Motor neuron (in vitro differentiated cells): ENCODE data around the gene TLR10. TPM values are rescaled to one million over a fixed set of nuclear protein-coding genes. Genes with fewer than 3 reads are reported as not detected.

Source experiments
- ATAC-seq, 8 experiments: fragments of 200-7000 bp; cut with Tn5 transposase; replicated peaks in 6 of 8; 2 replicates each; pipeline ENCODE4 v1.8.0; 2021; ENCODE audit warnings: mild to moderate bottlenecking in 8 of 8, moderate library complexity in 8 of 8
- H3K27ac ChIP-seq, 2 donors: fragments of 250-450 bp; sonication (Bioruptor Pico); 2 replicates each; pipeline ENCODE4 v1.9.0; 2021; ENCODE audit warnings: antibody characterized with exemption in 2 of 2, mild to moderate bottlenecking in 2 of 2, moderate library complexity in 1 of 2
- H3K4me1 ChIP-seq, 2 donors: fragments of 250-450 bp; sonication (Bioruptor Pico); replicated peaks in 1 of 2; 2 replicates each; pipeline ENCODE4 v1.6.1; 2021; ENCODE audit warnings: antibody characterized with exemption in 2 of 2, mild to moderate bottlenecking in 2 of 2, moderate library complexity in 1 of 2
- H3K4me3 ChIP-seq, 5 donors: fragments of 250-450 bp; sonication (Bioruptor Pico); 2 replicates each; pipeline ENCODE4 v1.9.0; 2021; ENCODE audit warnings: antibody characterized with exemption in 5 of 5, mild to moderate bottlenecking in 5 of 5, moderate library complexity in 4 of 5
- WGBS, 10 experiments: fragments of 450-650 bp; shearing (Covaris generic); methylation state at CpG; one replicate each; pipeline ENCODE4 v1.0.0; 2022; 5-methylcytosine and 5-hydroxymethylcytosine counted together
- in situ Hi-C, 9 experiments: fragments of 400-800 bp; cut with MboI; loops; one replicate each; pipeline ENCODE4 v1.15.0; 2021; ENCODE audit warnings: low sequenced_read_pairs in 9 of 9, low pct_unique_long_range_greater_than_20kb in 2 of 9; ENCODE audit not compliant: unreplicated experiment in 9 of 9
- total RNA-seq, 8 experiments: library from RNA; unstranded; fragments of 300-600 nt; gene quantifications; 2 replicates each; pipeline versions ENCODE4 v1.2.3 to v1.2.4, GENCODE V29; 2022

TLR10 gene
- total RNA-seq, 8 experiments from 2014 or later = 0.11 to 0.28 (median 0.18) TPM; not detected in 5

DNA sequence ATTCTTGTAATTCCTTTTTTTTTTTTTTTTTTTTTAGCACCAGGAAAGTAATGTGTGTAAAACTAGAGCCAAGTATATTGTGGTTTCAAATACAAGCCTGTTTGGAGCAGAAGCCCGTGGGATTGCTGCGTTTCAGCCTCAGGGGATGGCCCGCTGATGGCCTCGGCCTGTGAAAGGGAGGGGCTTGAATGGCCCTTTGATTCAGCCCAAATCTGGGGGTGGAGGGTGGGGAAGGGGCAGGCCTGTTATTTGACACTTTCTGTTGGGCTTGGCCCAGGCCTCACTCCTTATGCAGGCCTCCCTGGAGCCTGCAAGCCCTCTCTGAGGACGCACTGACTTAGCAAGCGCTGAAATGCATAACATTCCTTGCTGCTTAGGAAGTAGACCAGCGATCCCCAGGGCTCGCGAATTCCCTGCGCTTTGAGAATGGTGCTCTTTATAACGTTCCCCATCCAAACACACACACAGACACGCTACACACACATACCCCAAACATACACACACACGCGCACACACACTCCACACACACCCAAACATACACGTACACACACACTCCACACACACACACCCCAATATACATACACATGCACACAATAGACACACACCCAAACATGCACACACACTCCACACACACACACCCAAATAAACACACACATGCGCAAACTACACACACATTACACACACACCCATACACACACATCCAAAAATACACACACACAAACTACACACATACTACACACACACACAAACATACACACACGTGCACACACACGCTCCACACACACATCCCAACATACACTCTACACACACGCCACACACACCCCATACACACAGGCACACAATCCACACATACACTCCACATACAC is 29.6 kb downstream of the TLR10 start:
- Histone ChIP-seq H3K4me1 (peaks cover 4 to 9% of the 10 kb centered on the region in 2 donors), H3K4me3 (no peak overlapping the region), H3K27ac (no peak overlapping the region)
- WGBS, 10 experiments = 0 to 42% (median 15%) methylated on average over 5 to 12 of the region's 19 CpGs; no CpG with 5 or more reads in 3 of the 10 experiments
- ATAC-seq = peak; percentile 96 to 99 (median 97)
- in situ Hi-C loops = loop anchor here in 1 of 9 experiments (25.0 kb wide), 1 partner anchor 109 kb away; the partner anchor contains the start of genes FAM114A1 and TLR6

DNA sequence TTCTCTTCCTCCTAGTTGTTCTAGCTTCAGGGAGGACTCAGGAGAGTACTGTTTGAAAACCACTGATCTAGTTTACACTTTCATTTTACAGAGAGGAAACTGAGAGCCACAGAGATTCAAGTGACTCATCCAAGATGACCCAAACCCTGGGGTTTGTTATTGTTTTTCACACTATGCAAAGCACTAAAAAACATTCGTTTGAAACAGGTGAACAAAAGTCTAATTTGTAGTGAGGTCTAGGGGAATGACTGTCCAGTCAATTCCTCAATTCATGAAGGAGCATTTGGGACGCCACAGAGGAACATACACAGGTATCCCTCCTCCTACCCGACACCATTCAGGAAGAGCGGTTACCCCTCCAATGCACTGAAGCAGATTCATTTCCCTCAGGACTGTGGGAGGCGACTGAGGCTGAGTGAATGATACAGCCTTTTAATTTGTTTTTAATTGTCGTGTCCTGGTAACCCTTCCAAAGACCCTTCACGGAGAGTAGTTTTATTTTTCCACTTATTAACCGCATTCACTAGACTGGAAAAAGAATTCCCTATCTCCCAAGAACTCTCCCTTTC is 30.3 kb downstream of the TLR10 start:
- Histone ChIP-seq H3K4me3 (no peak overlapping the region), H3K27ac (no peak overlapping the region), H3K4me1 (peaks cover 4 to 9% of the 10 kb centered on the region in 2 donors)
- in situ Hi-C loops = loop anchor here in 1 of 9 experiments (25.0 kb wide), 1 partner anchor 110 kb away; the partner anchor contains the start of genes FAM114A1 and TLR6
- 18 to 68% (median 38%) methylated on average over 4 to 8 of the region's 8 CpGs for WGBS, 10 experiments
- ATAC-seq = peak; percentile 10 to 55 (median 32)

DNA sequence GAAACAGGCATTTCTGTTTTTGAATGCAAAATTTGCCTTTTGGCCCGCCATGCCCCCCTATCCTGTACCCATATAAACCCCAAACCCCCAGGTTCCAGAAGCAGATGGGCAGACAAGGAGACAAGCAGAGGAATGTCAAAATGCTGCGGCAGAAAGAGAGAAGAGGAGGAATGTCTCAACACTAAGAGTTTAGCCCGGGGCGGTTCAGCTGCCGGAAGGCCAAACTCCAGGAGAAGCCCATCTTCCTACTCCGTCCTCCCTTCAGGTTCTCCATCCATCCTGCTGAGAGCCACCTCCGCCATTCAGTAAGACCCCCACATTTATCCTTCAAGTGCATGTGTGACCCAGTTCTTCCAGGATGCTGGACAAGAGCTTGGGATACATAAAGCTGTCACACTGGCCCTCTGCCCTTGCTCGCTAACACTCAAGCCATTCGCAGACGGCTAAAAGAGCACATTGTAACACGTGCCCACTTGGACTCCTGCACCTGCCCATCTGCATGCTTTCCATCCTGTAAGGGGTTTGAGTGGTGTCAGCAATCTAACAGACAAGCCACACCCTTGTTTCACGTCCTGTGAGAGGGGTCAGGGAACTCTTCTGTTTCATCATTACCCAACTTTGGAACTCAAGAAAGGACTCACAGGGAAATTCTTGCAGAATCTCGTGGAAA is 31.3 kb downstream of the TLR10 start:
- H3K4me1 ChIP-seq = peaks cover 4 to 9% of the 10 kb centered on the region in 2 donors
- 70 to 100% (median 92%) methylated on average over 1 to 11 of the region's 13 CpGs; no CpG with 5 or more reads in 2 of the 10 experiments for WGBS, 10 experiments
- ATAC-seq = no peak
- no peak overlapping the region for H3K27ac ChIP-seq
- H3K4me3 ChIP-seq = no peak overlapping the region
- in situ Hi-C loops = loop anchor here in 1 of 9 experiments (25.0 kb wide), 1 partner anchor 111 kb away; the partner anchor contains the start of genes FAM114A1 and TLR6

DNA sequence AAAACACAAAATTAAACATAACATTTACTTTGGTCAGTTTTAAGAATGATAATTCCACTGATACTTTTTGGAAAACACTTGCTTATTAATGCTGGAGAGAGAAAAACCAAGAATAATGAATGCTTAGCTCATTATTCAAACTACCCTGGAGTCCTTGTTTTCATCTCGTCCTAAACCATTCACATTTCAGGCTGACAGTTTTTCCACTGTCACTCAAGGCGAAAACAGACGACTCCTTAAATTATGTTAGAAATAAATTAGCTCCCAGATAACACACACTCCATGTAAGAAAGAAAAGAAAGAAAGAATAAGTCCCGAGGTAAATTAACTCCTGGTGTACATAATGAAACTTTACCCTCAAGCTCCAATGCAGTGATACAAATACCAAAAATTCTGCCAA is 33.5 kb downstream of the TLR10 start:
- ATAC-seq = no peak
- Histone ChIP-seq H3K4me1 (peaks cover 4 to 9% of the 10 kb centered on the region in 2 donors), H3K27ac (no peak overlapping the region), H3K4me3 (no peak overlapping the region)
- 33 to 95% (median 73%) methylated on average over 3 to 4 of the region's 4 CpGs; no CpG with 5 or more reads in 1 of the 10 experiments for WGBS, 10 experiments
- in situ Hi-C loops = loop anchor here in 3 of 9 experiments (25.0 kb wide), 3 partner anchors 437 to 687 kb away; no protein-coding TSS in a partner anchor

DNA sequence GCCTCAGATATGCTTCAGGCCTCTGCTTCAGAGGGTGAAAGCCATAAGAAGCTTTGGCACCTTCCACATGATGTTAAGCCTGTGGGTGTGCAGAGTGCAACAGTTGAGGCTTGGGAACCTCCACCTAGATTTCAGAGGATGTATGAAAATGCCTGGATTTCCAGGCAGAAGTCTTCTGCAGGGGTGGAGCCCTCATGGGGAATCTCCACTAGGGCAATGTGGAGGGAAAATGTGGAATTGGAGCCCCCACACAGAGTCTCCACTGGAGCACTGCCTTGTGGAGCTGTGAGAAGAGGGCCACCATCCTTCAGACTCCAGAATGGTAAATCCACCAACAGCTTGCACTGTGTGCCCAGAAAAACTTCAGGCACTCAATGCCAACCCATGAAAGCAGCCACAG is 35.2 kb downstream of the TLR10 start:
- H3K27ac ChIP-seq = no peak overlapping the region
- peaks cover 0 to under 1% of the 10 kb centered on the region in 2 donors for H3K4me1 ChIP-seq
- no peak overlapping the region for H3K4me3 ChIP-seq
- in situ Hi-C loops = loop anchor here in 3 of 9 experiments (25.0 kb wide), 3 partner anchors 435 to 685 kb away; no protein-coding TSS in a partner anchor
- no peak for ATAC-seq

DNA sequence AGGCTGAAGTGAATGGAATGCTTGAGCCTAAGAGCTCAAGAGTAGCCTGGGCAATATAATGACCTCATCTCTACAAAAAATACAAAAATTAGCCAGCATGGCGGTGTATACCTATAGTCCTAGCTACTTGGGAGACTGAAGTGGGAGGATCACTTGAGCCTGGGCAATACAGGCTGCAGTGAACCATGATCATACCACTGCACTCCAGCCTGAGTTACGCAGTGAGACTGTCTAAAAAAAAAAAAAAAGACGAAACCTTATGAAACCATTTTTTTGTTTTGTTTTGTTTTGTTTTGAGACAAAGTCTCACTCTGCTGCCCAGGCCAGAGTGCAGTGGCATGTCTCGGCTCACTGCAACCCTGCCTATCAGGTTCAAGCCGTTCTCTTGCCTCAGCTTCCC is 36.9 kb downstream of the TLR10 start:
- ATAC-seq = no peak
- Histone ChIP-seq H3K27ac (no peak overlapping the region), H3K4me3 (no peak overlapping the region), H3K4me1 (no peaks in the 10 kb centered on the region)
- WGBS, 10 experiments = 60 to 100% (median 93%) methylated on average over 1 to 4 of the region's 5 CpGs; no CpG with 5 or more reads in 3 of the 10 experiments
- in situ Hi-C loops = loop anchor here in 3 of 9 experiments (25.0 kb wide), 3 partner anchors 434 to 684 kb away; no protein-coding TSS in a partner anchor

DNA sequence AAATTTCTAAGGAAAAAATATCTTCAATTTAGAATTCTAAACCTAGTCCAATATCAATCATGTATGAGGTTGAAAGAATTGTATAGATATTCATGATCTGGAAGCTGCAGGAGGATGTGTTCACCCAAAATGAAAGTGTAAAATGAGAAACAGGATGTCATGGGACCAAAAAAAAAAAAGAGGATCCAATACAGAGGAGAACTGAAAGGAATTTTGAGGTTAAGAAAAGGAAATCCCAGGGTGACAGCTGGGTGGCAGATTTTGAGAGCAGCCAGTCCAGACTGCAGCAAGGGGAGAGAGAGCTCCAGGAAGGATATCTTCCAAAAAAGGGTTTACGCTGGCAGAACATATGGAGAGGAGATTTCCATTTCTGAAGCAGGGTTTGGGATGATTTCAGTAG is 38.9 kb downstream of the TLR10 start:
- WGBS, 10 experiments = 71 to 100% (median 88%) methylated on average over 1 of the region's 1 CpG; no CpG with 5 or more reads in 2 of the 10 experiments
- no peak for ATAC-seq
- in situ Hi-C loops = loop anchor here in 3 of 9 experiments (25.0 kb wide), 3 partner anchors 432 to 682 kb away; no protein-coding TSS in a partner anchor

DNA sequence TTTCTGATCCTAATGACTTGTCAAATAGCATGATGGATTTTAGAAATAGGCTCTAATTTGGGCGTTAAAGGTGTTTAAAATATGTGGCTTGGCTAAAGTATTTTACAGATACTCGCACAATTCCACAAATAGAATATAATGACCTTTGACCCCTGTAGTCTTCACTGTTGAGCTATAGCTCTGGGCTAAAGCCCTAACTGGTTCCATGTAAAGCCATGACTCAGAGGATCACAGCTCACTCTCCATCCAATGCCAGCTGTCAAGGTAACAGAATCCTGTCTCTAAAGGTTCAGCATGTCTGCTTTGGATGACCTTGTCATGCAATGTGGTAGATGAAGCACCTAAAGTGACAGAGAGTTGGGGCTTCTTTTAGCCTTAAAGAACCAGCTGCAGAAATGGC is 42.5 kb downstream of the TLR10 start:
- in situ Hi-C loops = loop anchor here in 3 of 9 experiments (25.0 kb wide), 3 partner anchors 428 to 678 kb away; no protein-coding TSS in a partner anchor
- H3K4me3 ChIP-seq = no peak overlapping the region

More for the DNA sequence above, 38.9 kb downstream of the TLR10 start:
- Histone ChIP-seq H3K4me1 (peaks cover 0 to under 1% of the 10 kb centered on the region in 2 donors), H3K27ac (no peak overlapping the region), H3K4me3 (no peak overlapping the region)

DNA sequence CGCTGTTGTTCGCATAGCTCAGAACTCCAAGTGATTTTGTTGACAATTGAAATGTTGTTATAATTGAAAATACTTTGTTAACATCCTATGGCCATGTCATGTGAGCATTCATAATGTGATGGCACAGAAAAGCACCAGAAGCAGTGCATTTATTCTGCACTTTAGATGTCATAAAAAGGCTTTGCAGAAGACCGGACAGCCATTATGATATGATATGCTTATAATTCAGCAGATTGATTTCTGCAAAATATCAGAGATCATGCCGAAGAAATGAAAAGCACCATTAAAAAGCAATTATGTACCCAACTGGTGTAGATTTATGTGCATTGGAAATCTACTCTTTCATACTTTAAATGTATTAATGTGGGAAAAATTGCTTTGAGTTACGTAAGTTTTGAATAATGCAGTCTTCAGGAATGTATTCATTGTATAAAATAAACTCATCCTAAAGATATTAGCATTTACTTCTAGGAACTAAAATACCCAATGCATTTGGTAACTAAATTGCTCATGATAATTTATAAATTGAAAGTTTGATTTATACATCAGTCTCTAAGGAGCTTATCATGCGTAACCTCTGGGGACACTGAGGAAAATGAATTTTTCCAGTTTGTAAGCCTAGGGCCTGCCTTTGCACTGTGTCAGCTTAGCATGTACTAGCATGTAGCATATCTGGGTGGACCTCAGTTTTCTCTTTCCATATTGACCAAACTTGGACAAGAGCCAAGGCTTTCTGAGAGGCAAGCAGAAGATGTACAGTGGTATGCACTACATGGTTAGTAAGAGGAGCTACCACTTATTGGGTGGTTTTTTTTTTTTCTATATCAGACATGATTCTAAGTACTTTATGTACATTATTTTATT is 43.6 kb downstream of the TLR10 start:
- H3K4me1 ChIP-seq = peaks cover 0 to 5% of the 10 kb centered on the region in 2 donors
- peak; percentile 39 to 90 (median 59) for ATAC-seq
- WGBS, 10 experiments = 10 to 96% (median 68%) methylated on average over 2 to 6 of the region's 6 CpGs
- in situ Hi-C loops = loop anchor here in 3 of 9 experiments (10.0 to 25.0 kb wide), 4 partner anchors 427 to 677 kb away; no protein-coding TSS in a partner anchor
- H3K4me3 ChIP-seq = no peak overlapping the region
- H3K27ac ChIP-seq = no peak overlapping the region

More for the DNA sequence above, 42.5 kb downstream of the TLR10 start:
- H3K27ac ChIP-seq = no peak overlapping the region
- ATAC-seq = no peak
- peaks cover 0 to 5% of the 10 kb centered on the region in 2 donors for H3K4me1 ChIP-seq
- WGBS, 10 experiments = 75 to 100% (median 86%) methylated on average over 1 to 2 of the region's 2 CpGs; no CpG with 5 or more reads in 3 of the 10 experiments

DNA sequence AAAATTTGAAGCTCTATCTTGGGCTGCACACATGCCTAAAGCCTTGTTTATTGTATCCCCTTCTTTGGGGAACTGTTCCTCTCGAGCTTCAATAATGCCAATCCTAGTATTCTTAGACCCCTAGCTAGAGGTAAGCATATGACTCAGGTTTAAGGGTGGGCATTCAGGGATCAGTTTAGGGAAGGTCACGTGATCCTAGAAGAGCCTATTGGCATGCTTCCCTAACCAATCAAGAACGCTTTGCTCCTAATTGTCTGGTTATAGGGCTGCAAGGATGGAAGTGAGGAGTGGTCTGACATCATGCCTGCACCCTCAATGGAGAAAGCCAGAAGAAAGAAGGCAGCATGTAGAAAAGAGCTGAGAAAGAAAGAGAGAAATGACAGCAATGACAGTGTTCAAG is 46.9 kb downstream of the TLR10 start:
- 50 to 100% (median 90%) methylated on average over 1 to 3 of the region's 3 CpGs; no CpG with 5 or more reads in 2 of the 10 experiments for WGBS, 10 experiments
- in situ Hi-C loops = loop anchor here in 3 of 9 experiments (10.0 to 25.0 kb wide), 4 partner anchors 424 to 674 kb away; no protein-coding TSS in a partner anchor
- no peak for ATAC-seq
- H3K4me3 ChIP-seq = no peak overlapping the region
- H3K27ac ChIP-seq = no peak overlapping the region
- peaks cover 0 to 5% of the 10 kb centered on the region in 2 donors for H3K4me1 ChIP-seq

DNA sequence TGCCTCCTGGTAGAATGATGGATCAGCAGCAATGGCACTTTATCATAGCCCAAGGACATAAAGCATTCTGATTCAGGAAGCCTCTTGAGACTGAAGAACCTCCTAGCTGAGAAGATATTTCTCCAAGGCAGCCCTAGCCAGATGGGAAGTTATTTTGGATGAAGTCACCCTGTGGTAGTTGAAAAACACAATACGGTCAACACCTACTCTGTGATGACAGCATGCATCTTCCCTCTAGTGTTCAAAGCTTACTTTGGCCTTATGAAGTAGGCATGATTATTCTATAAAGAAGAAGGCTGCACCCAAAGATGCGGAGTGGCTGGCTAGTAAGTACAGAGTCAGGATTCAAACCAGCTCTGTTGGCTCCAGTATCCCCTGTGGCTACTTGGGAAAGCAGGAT is 47.9 kb downstream of the TLR10 start:
- no peak for ATAC-seq
- H3K4me1 ChIP-seq = peaks cover 0 to 5% of the 10 kb centered on the region in 2 donors
- 60 to 100% (median 80%) methylated on average over 1 to 2 of the region's 2 CpGs; no CpG with 5 or more reads in 6 of the 10 experiments for WGBS, 10 experiments
- H3K4me3 ChIP-seq = no peak overlapping the region
- in situ Hi-C loops = loop anchor here in 3 of 9 experiments (10.0 to 25.0 kb wide), 4 partner anchors 423 to 673 kb away; no protein-coding TSS in a partner anchor
- H3K27ac ChIP-seq = no peak overlapping the region
